Activated CD4-positive, alpha-beta T cell treated with anti-CD3 and anti-CD28 coated beads, Interleukin-2, Interleukin-6, amounts not matched to agents 100 ng/mL and 50 ng/mL, durations not matched to agents 16 hours and 8 hours (primary cell): ENCODE measurements around the gene SPPL2C.

Experiments used
- DNase-seq: peaks from one replicate; pipeline ENCODE4 v3.0.0-alpha.2; 2020

Gene SPPL2C

GRCh38 chr17:45833920-45834319, 10.8 kb upstream of the SPPL2C start:
- no peak for DNase-seq

GRCh38 chr17:45834471-45835396, 9.9 kb upstream of the SPPL2C start:
- DNase-seq = no peak

GRCh38 chr17:45835481-45835880, 9.2 kb upstream of the SPPL2C start:
- DNase-seq = no peak

GRCh38 chr17:45836047-45837044, 8.3 kb upstream of the SPPL2C start:
- no peak for DNase-seq

- no peak for DNase-seq
Observed at GRCh38 chr17:45837187-45837586, 7.5 kb upstream of the SPPL2C start.

- no peak for DNase-seq
Observed at GRCh38 chr17:45837603-45838002, 7.1 kb upstream of the SPPL2C start.

- DNase-seq = no peak
Observed at GRCh38 chr17:45838751-45839295, 5.9 kb upstream of the SPPL2C start.

- DNase-seq = no peak
Observed at GRCh38 chr17:45839442-45839841, 5.2 kb upstream of the SPPL2C start.

GRCh38 chr17:45841186-45841585, 3.5 kb upstream of the SPPL2C start:
- DNase-seq = no peak

- DNase-seq = no peak
Observed at GRCh38 chr17:45841883-45842525, 2.7 kb upstream of the SPPL2C start.

- no peak for DNase-seq
Observed at GRCh38 chr17:45843722-45844121, 959 bp upstream of the SPPL2C start.

GRCh38 chr17:45845376-45846185, 900 bp downstream of the SPPL2C start:
- DNase-seq = no peak

- no peak for DNase-seq
Observed at GRCh38 chr17:45846223-45846622, 1.5 kb downstream of the SPPL2C start.

GRCh38 chr17:45846646-45847045, 2.0 kb downstream of the SPPL2C start:
- no peak for DNase-seq

- DNase-seq = no peak
Observed at GRCh38 chr17:45847101-45847500, 2.4 kb downstream of the SPPL2C start.

- no peak for DNase-seq
Observed at GRCh38 chr17:45847747-45848146, 3.1 kb downstream of the SPPL2C start.

- no peak for DNase-seq
Observed at GRCh38 chr17:45848405-45848804, 3.7 kb downstream of the SPPL2C start.

- DNase-seq = no peak
Observed at GRCh38 chr17:45848868-45849535, 4.3 kb downstream of the SPPL2C start.

- no peak for DNase-seq
Observed at GRCh38 chr17:45849536-45849990, 4.9 kb downstream of the SPPL2C start.

- no peak for DNase-seq
Observed at GRCh38 chr17:45850011-45850410, 5.3 kb downstream of the SPPL2C start.

- no peak for DNase-seq
Observed at GRCh38 chr17:45850468-45850867, 5.8 kb downstream of the SPPL2C start.
